ENCODE data around the gene INO80B. TPM values are rescaled to one million over a fixed set of nuclear protein-coding genes. Genes with fewer than 3 reads are reported as not detected.

The INO80B gene
- polyA plus RNA-seq, 1 of the 3 experiments (the other 2 are of a cell fraction): 41.7 TPM

GRCh38 chr2:74439803-74440377 is 15.0 kb upstream of the INO80B start:
- WGBS (ENCODE audit: low lambda C conversion rate): 6% methylated on average over 12 of the region's 14 CpGs
- CTCF ChIA-PET: interaction anchor here (0.7 to 2.5 kb wide), 9 partner anchors 10 to 105 kb away, joined by 3 to 9 read pairs (median 3); partner anchors contain the start of genes INO80B and WBP1
- peak; percentile 84 for DNase-seq
- no peak for TF ChIP-seq JUND (IDR thresholded peaks at IDR 0.05)
- no peak for TF ChIP-seq TAF1 (IDR thresholded peaks at IDR 0.05; ENCODE audit: borderline replicate concordance, low read depth, low read length)
- TF ChIP-seq USF2 (IDR thresholded peaks at IDR 0.05; ENCODE audit: borderline replicate concordance, low read depth, low read length): no peak
- TF ChIP-seq FOXJ3 (CRISPR knock-in tag; IDR thresholded peaks at IDR 0.05): no peak
- TF ChIP-seq FOSL2 (IDR thresholded peaks at IDR 0.05; ENCODE audit: borderline replicate concordance, low read depth): no peak
- TF ChIP-seq MEF2A (IDR thresholded peaks at IDR 0.05; ENCODE audit: borderline replicate concordance, low read depth): no peak
- TF ChIP-seq RCOR1 (IDR thresholded peaks at IDR 0.05; ENCODE audit: low read length): no peak
- TF ChIP-seq RAD21 (IDR thresholded peaks at IDR 0.05; ENCODE audit: low read length): peak; percentile 10; the same call in 1 of the 2 replicates
- no peak for TF ChIP-seq IRF3 (IDR thresholded peaks at IDR 0.05; ENCODE audit: low read depth, low read length)
- no peak for TF ChIP-seq NRF1 (IDR thresholded peaks at IDR 0.05; ENCODE audit: low read depth, low read length)
- peak; percentile 27 for TF ChIP-seq CHD2 (IDR thresholded peaks at IDR 0.05; ENCODE audit: low read length, partially characterized antibody)
- TF ChIP-seq, protein P1, sequence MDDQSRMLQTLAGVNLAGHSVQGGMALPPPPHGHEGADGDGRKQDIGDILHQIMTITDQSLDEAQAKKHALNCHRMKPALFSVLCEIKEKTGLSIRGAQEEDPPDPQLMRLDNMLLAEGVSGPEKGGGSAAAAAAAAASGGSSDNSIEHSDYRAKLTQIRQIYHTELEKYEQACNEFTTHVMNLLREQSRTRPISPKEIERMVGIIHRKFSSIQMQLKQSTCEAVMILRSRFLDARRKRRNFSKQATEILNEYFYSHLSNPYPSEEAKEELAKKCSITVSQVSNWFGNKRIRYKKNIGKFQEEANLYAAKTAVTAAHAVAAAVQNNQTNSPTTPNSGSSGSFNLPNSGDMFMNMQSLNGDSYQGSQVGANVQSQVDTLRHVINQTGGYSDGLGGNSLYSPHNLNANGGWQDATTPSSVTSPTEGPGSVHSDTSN (IDR thresholded peaks at IDR 0.05): no peak
- no peak for TF ChIP-seq RXRA (IDR thresholded peaks at IDR 0.05; ENCODE audit: borderline replicate concordance, low read depth)
- no peak for TF ChIP-seq MAX (IDR thresholded peaks at IDR 0.05; ENCODE audit: low read depth)
- no peak for TF ChIP-seq GABPA (IDR thresholded peaks at IDR 0.05; ENCODE audit: low read depth)
- TF ChIP-seq MXI1 (IDR thresholded peaks at IDR 0.05; ENCODE audit: low read depth, low read length): peak; percentile 55; the same call in 1 of the 2 replicates
- no peak for TF ChIP-seq FOXM1 (IDR thresholded peaks at IDR 0.05; ENCODE audit: low read depth)
- peak in 1 of 2 experiments; percentile 27; a peak in 1 of 4 replicates for TF ChIP-seq EP300 (IDR thresholded peaks at IDR 0.05; ENCODE audit: borderline replicate concordance in 1 of 2, low read depth in 1 of 2, low read length in 1 of 2)
- no peak for TF ChIP-seq NFIC (IDR thresholded peaks at IDR 0.05; ENCODE audit: borderline replicate concordance)
- TF ChIP-seq TEAD4 (IDR thresholded peaks at IDR 0.05; ENCODE audit: borderline replicate concordance, insufficient read depth): no peak
- no peak for TF ChIP-seq GATA2 (CRISPR knock-in tag; IDR thresholded peaks at IDR 0.05)
- TF ChIP-seq RFX5 (IDR thresholded peaks at IDR 0.05; ENCODE audit: low read length): 0 out of 2 replicates have a peak, but pooled peaks have one; percentile 30
- TF ChIP-seq, protein P2, sequence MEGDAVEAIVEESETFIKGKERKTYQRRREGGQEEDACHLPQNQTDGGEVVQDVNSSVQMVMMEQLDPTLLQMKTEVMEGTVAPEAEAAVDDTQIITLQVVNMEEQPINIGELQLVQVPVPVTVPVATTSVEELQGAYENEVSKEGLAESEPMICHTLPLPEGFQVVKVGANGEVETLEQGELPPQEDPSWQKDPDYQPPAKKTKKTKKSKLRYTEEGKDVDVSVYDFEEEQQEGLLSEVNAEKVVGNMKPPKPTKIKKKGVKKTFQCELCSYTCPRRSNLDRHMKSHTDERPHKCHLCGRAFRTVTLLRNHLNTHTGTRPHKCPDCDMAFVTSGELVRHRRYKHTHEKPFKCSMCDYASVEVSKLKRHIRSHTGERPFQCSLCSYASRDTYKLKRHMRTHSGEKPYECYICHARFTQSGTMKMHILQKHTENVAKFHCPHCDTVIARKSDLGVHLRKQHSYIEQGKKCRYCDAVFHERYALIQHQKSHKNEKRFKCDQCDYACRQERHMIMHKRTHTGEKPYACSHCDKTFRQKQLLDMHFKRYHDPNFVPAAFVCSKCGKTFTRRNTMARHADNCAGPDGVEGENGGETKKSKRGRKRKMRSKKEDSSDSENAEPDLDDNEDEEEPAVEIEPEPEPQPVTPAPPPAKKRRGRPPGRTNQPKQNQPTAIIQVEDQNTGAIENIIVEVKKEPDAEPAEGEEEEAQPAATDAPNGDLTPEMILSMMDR (IDR thresholded peaks at IDR 0.05): no peak
- TF ChIP-seq, protein P3, sequence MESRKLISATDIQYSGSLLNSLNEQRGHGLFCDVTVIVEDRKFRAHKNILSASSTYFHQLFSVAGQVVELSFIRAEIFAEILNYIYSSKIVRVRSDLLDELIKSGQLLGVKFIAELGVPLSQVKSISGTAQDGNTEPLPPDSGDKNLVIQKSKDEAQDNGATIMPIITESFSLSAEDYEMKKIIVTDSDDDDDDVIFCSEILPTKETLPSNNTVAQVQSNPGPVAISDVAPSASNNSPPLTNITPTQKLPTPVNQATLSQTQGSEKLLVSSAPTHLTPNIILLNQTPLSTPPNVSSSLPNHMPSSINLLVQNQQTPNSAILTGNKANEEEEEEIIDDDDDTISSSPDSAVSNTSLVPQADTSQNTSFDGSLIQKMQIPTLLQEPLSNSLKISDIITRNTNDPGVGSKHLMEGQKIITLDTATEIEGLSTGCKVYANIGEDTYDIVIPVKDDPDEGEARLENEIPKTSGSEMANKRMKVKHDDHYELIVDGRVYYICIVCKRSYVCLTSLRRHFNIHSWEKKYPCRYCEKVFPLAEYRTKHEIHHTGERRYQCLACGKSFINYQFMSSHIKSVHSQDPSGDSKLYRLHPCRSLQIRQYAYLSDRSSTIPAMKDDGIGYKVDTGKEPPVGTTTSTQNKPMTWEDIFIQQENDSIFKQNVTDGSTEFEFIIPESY (IDR thresholded peaks at IDR 0.05; ENCODE audit: borderline replicate concordance, low read depth): no peak
- TF ChIP-seq SIN3A (IDR thresholded peaks at IDR 0.05; ENCODE audit: borderline replicate concordance, low read depth, low read length): 0 out of 2 replicates have a peak, but pooled peaks have one; percentile 10
- no peak; the same call in 1 of the 2 replicates for TF ChIP-seq ELF1 (IDR thresholded peaks at IDR 0.05)
- no peak for TF ChIP-seq TCF12 (IDR thresholded peaks at IDR 0.05)
- TF ChIP-seq SMC3 (IDR thresholded peaks at IDR 0.05; ENCODE audit: low read depth, low read length): no peak

More at GRCh38 chr2:74439803-74440377, 15.0 kb upstream of the INO80B start:
- no peaks in the 10 kb centered on the region for H3K36me3 ChIP-seq (replicated peaks in 1 of 2; ENCODE audit: control insufficient read depth in 1 of 2, insufficient read depth in 2 of 2, low read length in 1 of 2)
- H3K27ac ChIP-seq (ENCODE audit: low read depth in 2 of 2, low read length in 1 of 2): peak overlapping the region; percentile 64 to 98; a peak in 3 of 4 replicates
- peaks cover 20 to 27% of the 10 kb centered on the region in 2 experiments; a peak in 3 of 4 replicates for H3K4me1 ChIP-seq (ENCODE audit: control insufficient read depth in 1 of 2, insufficient read depth in 2 of 2, low read depth in 1 of 2, low read length in 1 of 2)
- H3K79me2 ChIP-seq (ENCODE audit: insufficient read depth): peaks cover 30% of the 10 kb centered on the region
- H3F3A ChIP-seq (replicated peaks; ENCODE audit: insufficient read depth): peaks cover 6% of the 10 kb centered on the region
- H3K4me2 ChIP-seq: peak overlapping the region; percentile 97
- no peaks in the 10 kb centered on the region for H3K9me3 ChIP-seq
- H3K4me3 ChIP-seq (ENCODE audit: low read depth in 2 of 2, low read length in 1 of 2): peak overlapping the region; percentile 73 to 75
- H3K27me3 ChIP-seq (ENCODE audit: insufficient read depth): no peaks in the 10 kb centered on the region
- H3K9ac ChIP-seq: peak overlapping the region; percentile 77
- H2AFZ ChIP-seq (ENCODE audit: low read depth): peak overlapping the region; percentile 95
- no peaks in the 10 kb centered on the region for H4K20me1 ChIP-seq (ENCODE audit: insufficient read depth)
- H3K9me2 ChIP-seq: no peaks in the 10 kb centered on the region
- POLR2A ChIA-PET: interaction anchor here (0.7 to 3.0 kb wide), 13 partner anchors 8 to 75 kb away, joined by 3 to 27 read pairs (median 8); partner anchors contain the start of genes C2orf81, INO80B, MRPL53 and TLX2
